ENCODE measurements around the gene FASTKD3. TPM values are rescaled to one million over a fixed set of nuclear protein-coding genes. Genes with fewer than 3 reads are reported as not detected.
"Not testable (repeated sequence)": the region's sequence is repeated elsewhere in the genome, so short reads cannot be mapped to it uniquely, and the experiment has no call there.

Gene FASTKD3, protein sequence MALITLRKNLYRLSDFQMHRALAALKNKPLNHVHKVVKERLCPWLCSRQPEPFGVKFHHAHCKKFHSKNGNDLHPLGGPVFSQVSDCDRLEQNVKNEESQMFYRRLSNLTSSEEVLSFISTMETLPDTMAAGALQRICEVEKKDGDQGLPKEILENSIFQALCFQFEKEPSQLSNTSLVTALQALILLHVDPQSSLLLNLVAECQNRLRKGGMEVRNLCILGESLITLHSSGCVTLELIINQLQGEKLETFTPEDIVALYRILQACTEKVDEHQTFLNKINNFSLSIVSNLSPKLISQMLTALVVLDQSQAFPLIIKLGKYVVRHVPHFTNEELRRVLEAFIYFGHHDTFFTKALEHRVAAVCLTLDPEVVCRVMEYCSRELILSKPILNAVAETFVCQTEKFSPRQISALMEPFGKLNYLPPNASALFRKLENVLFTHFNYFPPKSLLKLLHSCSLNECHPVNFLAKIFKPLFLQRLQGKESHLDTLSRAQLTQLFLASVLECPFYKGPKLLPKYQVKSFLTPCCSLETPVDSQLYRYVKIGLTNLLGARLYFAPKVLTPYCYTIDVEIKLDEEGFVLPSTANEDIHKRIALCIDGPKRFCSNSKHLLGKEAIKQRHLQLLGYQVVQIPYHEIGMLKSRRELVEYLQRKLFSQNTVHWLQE
- 7.3 and 23.6 TPM in 2 replicates for total RNA-seq (2014; rRNA removed; shearing (Covaris generic))

GRCh38 chr5:7868773-7869473 lies at the start of gene FASTKD3, which contains the start of gene MTRR:
FASTKD3 (minus strand) TSS chr5:7869031; CDS start chr5:7868083, 948 bp downstream.
MTRR (plus strand) TSS chr5:7869148; CDS start chr5:7870795, 1,647 bp downstream.
- no peaks in the 10 kb centered on the region for H3K9me3 ChIP-seq (replicated peaks)
- H3K36me3 ChIP-seq: peaks cover 71% of the 10 kb centered on the region
- H3K4me1 ChIP-seq (replicated peaks): peaks cover 15% of the 10 kb centered on the region; the same call in 1 of the 2 replicates
- peak within 1 kb of the TSS; percentile 91 for H3K4me3 ChIP-seq
- H3K27me3 ChIP-seq (replicated peaks): no peaks in the 10 kb centered on the region
- H3K27ac ChIP-seq: peak within 1 kb of the TSS; percentile 49
- peak; percentile 87 to 96 for DNase-seq (ENCODE audit: low read depth in 1 of 2, low spot score in 2 of 2)

DNA sequence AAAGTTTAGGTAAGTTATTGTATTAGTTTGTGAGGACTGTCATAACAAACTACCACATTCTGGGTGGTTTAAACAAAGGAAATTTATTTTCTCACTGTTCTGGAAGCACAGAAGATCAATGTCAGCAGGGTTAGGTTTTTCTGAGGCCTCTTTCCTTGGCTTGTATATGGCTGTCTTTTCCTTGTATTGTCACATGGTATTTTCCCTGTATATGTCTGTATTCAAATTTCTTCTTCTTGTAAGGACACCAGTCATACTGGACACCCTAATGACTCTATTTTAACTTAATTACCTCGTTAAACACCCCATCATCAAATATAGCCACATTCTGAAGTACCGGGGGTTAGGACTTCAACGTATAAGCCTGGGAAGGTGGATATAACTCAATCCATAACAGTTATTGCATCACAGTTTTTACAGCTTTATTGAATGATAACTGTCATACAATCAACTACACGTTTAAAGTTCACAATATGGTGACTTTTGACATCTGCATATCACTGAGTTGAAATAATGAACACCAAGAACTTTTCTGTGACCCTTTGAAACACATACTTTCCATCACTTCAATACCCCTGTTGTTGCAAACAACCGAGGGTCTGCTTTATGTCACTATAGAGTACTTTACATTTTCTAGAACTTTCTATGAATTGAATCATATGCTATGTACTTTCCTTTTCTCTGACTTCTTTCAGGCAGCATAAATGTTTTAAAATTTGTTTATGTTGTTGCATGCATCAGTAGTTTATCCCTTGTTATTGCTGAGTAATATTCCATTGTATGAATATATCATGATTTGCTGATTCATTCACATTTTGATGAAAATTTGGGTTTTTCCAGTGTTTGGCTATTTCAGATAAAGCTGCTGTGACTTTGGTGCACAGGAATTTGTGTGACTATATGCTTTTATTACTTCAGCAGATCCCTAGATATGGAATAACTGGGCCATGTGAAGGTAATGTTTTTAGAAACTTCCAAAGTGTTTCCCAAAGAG lies 48.6 kb upstream of the FASTKD3 start:
- Histone ChIP-seq H3K4me1 (replicated peaks) (no peaks in the 10 kb centered on the region), H3K27ac (no peak overlapping the region), H3K27me3 (replicated peaks) (no peaks in the 10 kb centered on the region), H3K4me3 (no peak overlapping the region), H3K36me3 (no peaks in the 10 kb centered on the region), H3K9me3 (replicated peaks) (peaks cover 5% of the 10 kb centered on the region; the same call in 1 of the 2 replicates)
- no peak for DNase-seq (ENCODE audit: low read depth in 1 of 2, low spot score in 2 of 2)

DNA sequence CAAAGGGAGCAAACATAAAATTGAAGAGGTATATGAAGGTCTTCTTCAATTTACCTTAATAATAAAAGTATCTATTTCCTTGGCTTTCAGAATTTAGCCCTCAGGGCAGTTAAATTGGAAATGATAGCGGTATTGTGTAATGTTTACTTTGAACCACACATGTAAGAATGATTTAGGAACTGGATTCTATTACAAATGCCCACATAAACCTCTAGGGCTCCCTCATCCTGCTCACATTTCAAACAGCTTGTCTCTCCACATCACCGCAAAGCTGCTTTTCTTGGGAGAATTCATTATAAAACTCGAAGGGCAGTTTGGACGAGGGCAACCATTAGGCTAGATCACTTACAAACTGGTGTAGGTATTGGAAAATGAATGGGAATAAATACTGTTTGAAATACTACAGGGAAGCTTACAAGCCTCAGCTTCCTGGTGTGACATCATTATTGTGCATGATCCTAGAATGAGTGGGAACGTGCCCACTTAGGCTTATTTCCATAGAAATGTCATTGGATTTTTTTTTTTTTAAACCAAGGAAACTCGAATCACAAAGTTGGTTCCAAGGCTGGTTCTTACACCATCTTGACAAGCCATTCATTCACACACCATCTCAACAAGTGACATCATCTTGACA lies 47.5 kb upstream of the FASTKD3 start:
- no peak overlapping the region for H3K4me3 ChIP-seq
- no peaks in the 10 kb centered on the region for H3K4me1 ChIP-seq (replicated peaks)
- no peak overlapping the region for H3K27ac ChIP-seq
- H3K27me3 ChIP-seq (replicated peaks): no peaks in the 10 kb centered on the region
- peaks cover 8% of the 10 kb centered on the region for H3K9me3 ChIP-seq (replicated peaks)
- no peaks in the 10 kb centered on the region for H3K36me3 ChIP-seq
- no peak for DNase-seq (ENCODE audit: low read depth in 1 of 2, low spot score in 2 of 2)

GRCh38 chr5:7911429-7911771 lies 42.6 kb upstream of the FASTKD3 start:
- H3K9me3 ChIP-seq (replicated peaks); H3K36me3 ChIP-seq; H3K4me1 ChIP-seq (replicated peaks); H3K27ac ChIP-seq; H3K27me3 ChIP-seq (replicated peaks); DNase-seq (ENCODE audit: low read depth in 1 of 2, low spot score in 2 of 2); H3K4me3 ChIP-seq: not testable (repeated sequence)

- no peak for DNase-seq (ENCODE audit: low read depth in 1 of 2, low spot score in 2 of 2)
- Histone ChIP-seq H3K27ac (no peak overlapping the region), H3K27me3 (replicated peaks) (no peaks in the 10 kb centered on the region), H3K9me3 (replicated peaks) (peaks cover 8% of the 10 kb centered on the region), H3K36me3 (peaks cover 7% of the 10 kb centered on the region), H3K4me3 (no peak overlapping the region), H3K4me1 (replicated peaks) (no peaks in the 10 kb centered on the region)
Measured at GRCh38 chr5:7910738-7911428, 42.1 kb upstream of the FASTKD3 start.

GRCh38 chr5:7908317-7908716 lies 39.5 kb upstream of the FASTKD3 start:
- Histone ChIP-seq H3K36me3 (peaks cover 26% of the 10 kb centered on the region), H3K27ac (no peak overlapping the region), H3K9me3 (replicated peaks) (peaks cover 5% of the 10 kb centered on the region), H3K4me1 (replicated peaks) (peaks cover 14% of the 10 kb centered on the region), H3K4me3 (no peak overlapping the region), H3K27me3 (replicated peaks) (no peaks in the 10 kb centered on the region)
- no peak for DNase-seq (ENCODE audit: low read depth in 1 of 2, low spot score in 2 of 2)

GRCh38 chr5:7907612-7908011 lies 38.8 kb upstream of the FASTKD3 start:
- Histone ChIP-seq H3K4me1 (replicated peaks) (peaks cover 21% of the 10 kb centered on the region), H3K36me3 (peaks cover 33% of the 10 kb centered on the region), H3K9me3 (replicated peaks) (peaks cover 4% of the 10 kb centered on the region), H3K27ac (no peak overlapping the region), H3K27me3 (replicated peaks) (no peaks in the 10 kb centered on the region), H3K4me3 (no peak overlapping the region)
- no peak for DNase-seq (ENCODE audit: low read depth in 1 of 2, low spot score in 2 of 2)

GRCh38 chr5:7904170-7904569 lies 35.3 kb upstream of the FASTKD3 start:
- DNase-seq (ENCODE audit: low read depth in 1 of 2, low spot score in 2 of 2): peak in 1 of 2 experiments; percentile 63
- Histone ChIP-seq H3K4me1 (replicated peaks) (peaks cover 32% of the 10 kb centered on the region), H3K27me3 (replicated peaks) (no peaks in the 10 kb centered on the region), H3K4me3 (no peak overlapping the region), H3K36me3 (peaks cover 61% of the 10 kb centered on the region), H3K27ac (peak overlapping the region; percentile 68; the same call in 1 of the 2 replicates), H3K9me3 (replicated peaks) (no peaks in the 10 kb centered on the region)

- Histone ChIP-seq H3K4me1 (replicated peaks) (peaks cover 32% of the 10 kb centered on the region), H3K9me3 (replicated peaks) (no peaks in the 10 kb centered on the region), H3K27me3 (replicated peaks) (no peaks in the 10 kb centered on the region), H3K4me3 (no peak overlapping the region), H3K36me3 (peaks cover 67% of the 10 kb centered on the region), H3K27ac (peak overlapping the region; percentile 68)
- no peak for DNase-seq (ENCODE audit: low read depth in 1 of 2, low spot score in 2 of 2)
Measured at GRCh38 chr5:7902666-7903625, 34.1 kb upstream of the FASTKD3 start.

DNA sequence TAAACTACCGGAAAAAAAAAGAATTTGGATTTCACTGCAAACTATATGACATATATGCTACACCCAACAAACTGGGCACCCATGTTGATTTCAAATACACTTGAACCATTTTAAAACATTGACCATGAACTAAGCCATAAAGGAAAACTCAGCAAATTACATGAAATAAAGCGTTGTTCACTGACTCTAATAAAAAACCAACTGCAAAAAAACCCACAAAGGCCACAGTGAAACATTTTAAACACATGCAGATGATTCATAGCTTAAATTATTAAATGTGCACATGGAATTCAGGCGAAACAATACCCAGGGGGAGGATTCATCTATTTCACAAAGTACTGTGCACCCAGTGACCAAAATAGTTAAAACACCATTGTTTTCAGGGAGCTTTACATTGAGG lies 33.4 kb upstream of the FASTKD3 start:
- Histone ChIP-seq H3K36me3 (peaks cover 74% of the 10 kb centered on the region), H3K27ac (peak overlapping the region; percentile 68), H3K4me1 (replicated peaks) (peaks cover 32% of the 10 kb centered on the region), H3K4me3 (no peak overlapping the region), H3K9me3 (replicated peaks) (no peaks in the 10 kb centered on the region), H3K27me3 (replicated peaks) (no peaks in the 10 kb centered on the region)
- DNase-seq (ENCODE audit: low read depth in 1 of 2, low spot score in 2 of 2): peak in 1 of 2 experiments; percentile 70

- peak; percentile 41 to 75 for DNase-seq (ENCODE audit: low read depth in 1 of 2, low spot score in 2 of 2)
- Histone ChIP-seq H3K4me3 (no peak overlapping the region), H3K27ac (no peak overlapping the region), H3K36me3 (peaks cover 97% of the 10 kb centered on the region), H3K4me1 (replicated peaks) (peaks cover 6% of the 10 kb centered on the region), H3K27me3 (replicated peaks) (no peaks in the 10 kb centered on the region), H3K9me3 (replicated peaks) (no peaks in the 10 kb centered on the region)
Measured at GRCh38 chr5:7897014-7897600, 28.3 kb upstream of the FASTKD3 start.
